Measurements from ENCODE around the gene WDR70.

- TF ChIP-seq, protein P1, sequence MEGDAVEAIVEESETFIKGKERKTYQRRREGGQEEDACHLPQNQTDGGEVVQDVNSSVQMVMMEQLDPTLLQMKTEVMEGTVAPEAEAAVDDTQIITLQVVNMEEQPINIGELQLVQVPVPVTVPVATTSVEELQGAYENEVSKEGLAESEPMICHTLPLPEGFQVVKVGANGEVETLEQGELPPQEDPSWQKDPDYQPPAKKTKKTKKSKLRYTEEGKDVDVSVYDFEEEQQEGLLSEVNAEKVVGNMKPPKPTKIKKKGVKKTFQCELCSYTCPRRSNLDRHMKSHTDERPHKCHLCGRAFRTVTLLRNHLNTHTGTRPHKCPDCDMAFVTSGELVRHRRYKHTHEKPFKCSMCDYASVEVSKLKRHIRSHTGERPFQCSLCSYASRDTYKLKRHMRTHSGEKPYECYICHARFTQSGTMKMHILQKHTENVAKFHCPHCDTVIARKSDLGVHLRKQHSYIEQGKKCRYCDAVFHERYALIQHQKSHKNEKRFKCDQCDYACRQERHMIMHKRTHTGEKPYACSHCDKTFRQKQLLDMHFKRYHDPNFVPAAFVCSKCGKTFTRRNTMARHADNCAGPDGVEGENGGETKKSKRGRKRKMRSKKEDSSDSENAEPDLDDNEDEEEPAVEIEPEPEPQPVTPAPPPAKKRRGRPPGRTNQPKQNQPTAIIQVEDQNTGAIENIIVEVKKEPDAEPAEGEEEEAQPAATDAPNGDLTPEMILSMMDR (conservative IDR thresholded peaks at IDR 0.05; ENCODE audit: low read length) = no peak
- TF ChIP-seq EZH2phosphoT487 (IDR thresholded peaks at IDR 0.05; ENCODE audit: borderline replicate concordance) = no peak
Measured at GRCh38 chr5:37801521-37801920, 422.4 kb downstream of the WDR70 start.

All from Loucy (cell line).